ENCODE data around the gene NEK10.
"Not testable (repeated sequence)": the region's sequence is repeated elsewhere in the genome, so short reads cannot be mapped to it uniquely, and the experiment has no call there.

NEK10 gene

GRCh38 chr3:27354161-27354560 lies 15.0 kb downstream of the NEK10 start:
- DNase-seq (ENCODE audit: low read depth): no peak

- DNase-seq (ENCODE audit: low read depth): no peak
These were observed 16.0 kb downstream of the NEK10 start for GRCh38 chr3:27353221-27353620.

GRCh38 chr3:27352047-27352446 lies 17.1 kb downstream of the NEK10 start:
- DNase-seq (ENCODE audit: low read depth): no peak

DNA sequence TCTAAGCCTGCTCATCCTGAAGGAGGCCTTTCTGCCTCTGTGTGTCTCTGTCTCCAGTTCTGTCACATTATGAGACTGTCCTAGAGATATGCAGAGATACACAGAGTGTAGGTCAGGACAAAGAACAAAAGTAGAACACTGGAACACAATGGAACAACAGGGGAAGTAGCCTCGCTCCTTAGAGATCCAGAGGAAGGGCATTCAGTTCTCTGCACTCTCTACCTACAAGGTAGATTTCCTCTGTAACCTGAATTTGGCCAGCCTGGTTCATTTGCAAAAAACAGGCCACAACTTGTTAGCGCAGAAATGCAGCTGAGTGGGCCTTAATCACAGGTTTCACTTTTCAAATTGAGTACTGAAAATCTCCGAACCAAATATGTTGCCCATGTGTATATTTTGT lies 19.4 kb downstream of the NEK10 start:
- no peak for DNase-seq (ENCODE audit: low read depth)

DNA sequence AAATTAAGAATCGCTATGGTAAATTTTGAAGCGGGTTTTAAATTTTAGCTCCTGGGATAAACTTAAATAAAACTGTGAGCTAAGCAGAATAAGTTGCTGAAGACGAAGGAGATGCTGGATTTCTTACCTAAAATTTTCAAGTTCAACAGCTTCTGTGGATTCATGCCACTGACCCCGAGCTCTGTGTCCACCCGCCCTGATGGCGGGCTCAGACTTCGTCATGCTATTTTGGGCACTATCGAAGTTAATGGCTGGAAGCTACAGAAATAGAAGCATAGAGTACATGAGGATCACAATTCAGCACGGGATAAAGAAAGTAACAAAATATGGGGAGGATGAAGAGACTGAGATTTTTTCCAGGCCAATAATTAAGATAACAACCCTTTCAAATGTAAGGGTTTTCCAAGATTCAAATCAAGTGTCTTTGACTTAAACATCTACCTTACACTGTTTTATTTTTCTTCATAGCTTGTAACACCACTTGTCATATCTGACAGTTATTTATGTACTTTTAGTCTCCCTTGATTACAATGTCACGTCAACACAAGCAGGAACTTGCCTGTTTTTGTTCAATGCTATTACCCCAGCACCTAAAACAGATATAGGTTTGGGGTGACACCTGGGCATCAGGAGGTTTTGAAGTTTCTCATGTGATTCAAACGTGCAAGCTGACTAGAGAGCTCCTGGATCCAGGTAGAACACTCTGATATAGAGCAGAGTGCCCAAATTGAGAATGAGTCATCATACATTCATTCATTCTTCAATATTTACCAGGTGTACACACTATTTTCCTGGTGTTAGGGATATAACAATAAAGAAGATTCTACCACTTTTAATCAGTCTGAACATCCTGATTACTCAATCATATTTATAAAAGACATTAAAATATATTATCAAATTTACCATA lies 23.0 kb downstream of the NEK10 start:
- no peak for DNase-seq (ENCODE audit: low read depth)

DNA sequence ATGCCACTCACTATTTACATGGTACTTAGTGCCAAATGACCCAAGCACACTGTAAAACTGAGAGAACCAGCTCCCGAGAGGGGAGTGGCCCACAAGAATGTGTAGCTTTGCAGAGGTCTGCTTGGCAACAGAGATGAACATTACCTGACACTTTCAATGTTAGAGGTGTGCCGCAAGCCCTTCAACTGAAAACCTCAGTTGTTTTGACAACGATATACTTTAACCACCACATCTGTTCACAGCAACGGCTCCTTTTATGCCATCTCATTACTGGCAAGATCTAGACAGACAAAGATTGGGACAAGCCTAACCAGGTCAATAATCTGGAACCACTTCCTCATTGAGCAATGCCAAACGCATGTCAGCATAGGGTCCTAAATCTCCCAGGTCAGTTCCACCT lies 23.7 kb downstream of the NEK10 start:
- DNase-seq (ENCODE audit: low read depth): no peak

GRCh38 chr3:27345045-27345444 lies 24.1 kb downstream of the NEK10 start:
- DNase-seq (ENCODE audit: low read depth): no peak

DNA sequence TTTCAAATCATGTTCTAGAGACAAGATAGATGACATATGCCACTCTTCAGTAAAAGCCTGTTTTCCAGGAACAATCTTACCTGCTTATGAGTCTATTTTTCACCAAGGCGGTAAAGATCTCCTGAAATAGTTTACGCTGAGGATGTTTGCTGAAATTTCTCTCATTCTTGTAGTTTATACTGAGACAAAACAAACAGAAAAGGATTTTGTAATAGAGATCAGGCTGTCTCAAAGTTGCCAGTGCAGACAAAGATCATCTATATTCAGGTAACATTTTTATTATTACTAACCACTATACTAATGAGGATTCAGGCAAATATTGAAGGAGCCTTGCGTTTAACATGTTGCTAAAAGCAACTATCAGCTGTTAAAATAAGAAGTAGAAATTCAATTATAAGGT lies 25.0 kb downstream of the NEK10 start:
- DNase-seq (ENCODE audit: low read depth): no peak

- no peak for DNase-seq (ENCODE audit: low read depth)
These were observed 26.9 kb downstream of the NEK10 start for GRCh38 chr3:27342267-27342666.

- no peak for DNase-seq (ENCODE audit: low read depth)
These were observed 28.6 kb downstream of the NEK10 start for GRCh38 chr3:27340534-27340933.

DNA sequence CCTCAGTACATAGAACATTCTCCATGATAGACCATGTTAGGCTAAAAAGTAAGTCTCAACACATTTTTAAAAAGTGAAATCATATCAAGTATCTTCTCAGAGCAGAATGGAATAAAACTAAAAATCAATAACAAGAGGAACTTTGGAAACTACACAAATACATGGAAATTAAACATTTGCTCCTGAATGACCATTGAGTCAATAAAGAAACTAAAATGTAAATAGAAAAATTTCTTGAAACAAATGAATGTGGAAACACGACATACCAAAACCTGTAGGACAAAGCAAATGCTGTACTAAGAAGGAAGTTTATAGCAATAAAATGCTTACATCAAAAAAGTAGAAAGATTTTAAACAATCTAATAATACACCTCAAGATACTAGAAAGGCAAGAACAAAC lies 33.6 kb downstream of the NEK10 start:
- no peak for DNase-seq (ENCODE audit: low read depth)

- no peak for DNase-seq (ENCODE audit: low read depth)
These were observed 35.3 kb downstream of the NEK10 start for GRCh38 chr3:27333843-27334242.

- DNase-seq (ENCODE audit: low read depth): not testable (repeated sequence)
These were observed 40.0 kb downstream of the NEK10 start for GRCh38 chr3:27328982-27329762.

DNA sequence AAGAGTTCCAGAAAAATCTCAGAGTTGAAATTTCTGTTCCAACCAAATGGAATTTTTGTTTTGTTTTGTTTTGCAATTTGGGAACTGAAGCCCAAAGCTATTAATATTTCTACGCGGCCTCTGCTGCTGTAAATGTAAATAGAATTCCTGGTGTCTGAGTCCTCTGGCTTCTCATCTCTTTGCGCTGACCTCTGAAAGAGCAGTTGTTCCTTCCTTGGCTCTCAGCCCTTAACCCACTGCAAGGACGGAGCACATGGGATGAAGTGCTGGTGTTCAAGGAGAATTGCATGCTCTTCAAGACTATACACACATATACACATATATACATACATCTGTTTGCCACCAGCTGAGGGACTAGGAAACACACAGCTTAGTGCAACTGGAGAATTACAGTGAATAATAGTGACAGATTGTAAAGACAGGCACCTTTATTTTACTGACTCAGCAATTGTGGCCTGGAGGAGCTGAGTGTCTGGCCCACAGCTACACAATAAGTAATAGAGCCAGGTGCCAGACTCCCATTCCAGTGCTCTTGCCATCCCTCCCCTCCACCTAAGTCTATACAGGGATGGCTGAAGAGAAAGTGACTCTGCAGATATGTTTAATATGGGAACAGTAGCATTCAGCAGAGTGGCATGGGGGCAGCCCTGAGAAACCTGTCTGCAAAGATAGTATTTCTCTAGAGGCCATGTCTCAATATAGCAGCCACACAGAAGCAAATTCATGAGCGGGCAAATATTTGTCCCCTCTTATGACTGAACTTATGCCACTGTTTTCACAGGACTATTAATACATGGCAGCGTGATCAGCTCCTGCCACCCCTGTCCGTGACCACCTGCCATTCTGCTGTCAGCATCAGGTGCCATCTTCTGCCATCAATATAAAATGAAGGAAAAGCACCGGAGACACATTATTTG lies 42.3 kb downstream of the NEK10 start:
- no peak for DNase-seq (ENCODE audit: low read depth)

GRCh38 chr3:27326202-27326601 lies 43.0 kb downstream of the NEK10 start:
- no peak for DNase-seq (ENCODE audit: low read depth)

DNA sequence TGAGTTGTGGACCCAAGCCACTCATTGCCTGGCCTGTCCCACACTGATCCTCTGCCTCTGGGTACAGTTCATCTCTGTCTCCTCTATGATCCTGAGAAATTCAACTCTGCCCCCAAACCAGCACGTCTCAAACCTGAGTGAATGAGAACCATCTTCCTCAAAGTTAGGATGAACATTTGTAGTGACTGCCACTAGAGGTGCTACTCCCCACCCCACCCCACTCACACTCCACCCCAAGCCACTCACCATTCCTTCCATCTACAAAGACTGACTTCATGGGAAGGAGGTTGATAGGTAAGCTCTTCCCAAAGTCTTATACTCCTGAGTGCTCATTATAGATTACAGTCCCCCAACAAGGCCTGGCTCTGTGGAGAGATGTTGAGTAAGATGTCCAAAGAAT lies 43.8 kb downstream of the NEK10 start:
- DNase-seq (ENCODE audit: low read depth): no peak

DNA sequence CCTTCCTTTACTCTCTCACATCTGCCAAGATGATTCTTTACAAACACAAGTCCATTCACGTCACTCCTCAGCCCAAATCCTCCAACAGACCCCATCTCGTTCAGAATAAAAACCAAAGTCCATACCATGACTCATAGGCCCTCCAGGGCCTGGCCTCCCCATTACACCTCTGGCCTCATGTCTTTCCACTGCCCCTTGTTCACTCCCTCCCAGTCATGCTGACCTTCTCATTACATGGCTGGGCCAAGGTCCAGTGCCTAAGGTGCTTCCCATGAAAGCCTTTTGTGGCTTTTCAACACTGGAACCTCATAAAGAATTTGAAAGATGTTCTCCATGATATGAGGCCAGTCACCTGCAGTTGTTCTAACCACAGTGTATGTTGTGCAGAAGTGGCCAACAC lies 44.5 kb downstream of the NEK10 start:
- DNase-seq (ENCODE audit: low read depth): no peak

GRCh38 chr3:27323087-27323570 lies 46.1 kb downstream of the NEK10 start:
- no peak for DNase-seq (ENCODE audit: low read depth)

GRCh38 chr3:27322634-27323033 lies 46.5 kb downstream of the NEK10 start:
- no peak for DNase-seq (ENCODE audit: low read depth)

- DNase-seq (ENCODE audit: low read depth): no peak
These were observed 49.2 kb downstream of the NEK10 start for GRCh38 chr3:27319847-27320526.

DNA sequence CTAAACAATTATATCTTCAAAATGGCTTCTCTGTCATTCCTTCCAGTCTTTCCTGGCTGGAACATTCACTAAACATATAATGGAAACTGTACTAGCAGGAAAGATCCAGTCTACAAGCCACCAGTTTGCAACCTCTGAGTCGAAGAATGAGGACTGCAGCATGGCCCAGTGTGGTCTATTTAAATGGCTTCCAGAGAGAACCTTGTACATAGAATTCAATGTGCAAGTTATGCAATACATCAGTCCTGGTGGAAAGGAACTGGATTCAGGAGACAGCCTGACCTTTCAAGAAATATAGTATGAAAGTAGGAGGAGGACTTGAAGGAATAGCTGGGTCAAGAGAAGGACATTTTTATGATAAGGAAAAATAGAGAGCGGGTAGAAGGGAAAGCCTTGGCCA lies 49.9 kb downstream of the NEK10 start:
- no peak for DNase-seq (ENCODE audit: low read depth)
